Stomach (tissue), 4 donors: ENCODE data around the gene PRL.

Source experiments
- EP300 ChIP-seq: sonication (generic); formaldehyde crosslinking; IDR thresholded peaks from one replicate; pipeline ENCODE4 v1.6.1; 2017; ENCODE audit warnings: antibody characterized with exemption
- POLR2A ChIP-seq, 4 donors: fragments of 450-650 bp; IDR thresholded peaks; one replicate each; pipeline ENCODE4 v1.6.1; 2016; ENCODE audit warnings: antibody characterized with exemption in 4 of 4, control low read depth in 2 of 4, mild to moderate bottlenecking in 1 of 4, moderate library complexity in 1 of 4
- POLR2AphosphoS5 ChIP-seq, 3 donors: sonication (generic); formaldehyde crosslinking; IDR thresholded peaks; one replicate each; pipeline ENCODE4 v1.6.1; 2016; ENCODE audit warnings: antibody characterized with exemption in 3 of 3
- TF ChIP-seq, protein P1 (sequence below), 7 experiments: fragments of 450-650 bp in 4 of 7; fragments of 200-600 bp in 3 of 7; sonication (generic) in 3 of 7; IDR thresholded peaks; one replicate each; pipeline ENCODE4 v1.5.1; 2016 to 2019; ENCODE audit warnings: antibody characterized with exemption in 7 of 7, control low read depth in 2 of 7, mild to moderate bottlenecking in 1 of 7

DNA sequence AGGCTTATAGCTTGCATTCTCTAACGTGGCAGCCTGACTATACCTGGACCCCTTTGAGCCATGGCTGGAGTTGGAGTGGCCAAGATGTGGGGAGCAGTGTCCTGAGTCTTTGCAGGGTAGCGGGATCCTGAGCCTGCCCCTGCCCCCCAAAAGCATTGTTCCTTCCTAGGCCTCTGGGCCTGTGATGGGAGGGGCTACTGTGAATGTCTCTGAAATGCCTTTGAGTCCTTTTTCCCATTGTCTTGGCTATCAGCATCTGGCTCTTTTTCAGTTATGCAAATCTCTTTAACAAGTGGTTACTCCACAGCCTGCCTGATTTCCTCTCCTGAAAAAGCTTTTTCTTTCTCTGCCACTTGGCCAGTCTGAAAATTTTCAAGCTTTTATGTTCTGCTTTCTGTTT lies 17.0 kb upstream of the PRL start:
- TF ChIP-seq, protein P1, sequence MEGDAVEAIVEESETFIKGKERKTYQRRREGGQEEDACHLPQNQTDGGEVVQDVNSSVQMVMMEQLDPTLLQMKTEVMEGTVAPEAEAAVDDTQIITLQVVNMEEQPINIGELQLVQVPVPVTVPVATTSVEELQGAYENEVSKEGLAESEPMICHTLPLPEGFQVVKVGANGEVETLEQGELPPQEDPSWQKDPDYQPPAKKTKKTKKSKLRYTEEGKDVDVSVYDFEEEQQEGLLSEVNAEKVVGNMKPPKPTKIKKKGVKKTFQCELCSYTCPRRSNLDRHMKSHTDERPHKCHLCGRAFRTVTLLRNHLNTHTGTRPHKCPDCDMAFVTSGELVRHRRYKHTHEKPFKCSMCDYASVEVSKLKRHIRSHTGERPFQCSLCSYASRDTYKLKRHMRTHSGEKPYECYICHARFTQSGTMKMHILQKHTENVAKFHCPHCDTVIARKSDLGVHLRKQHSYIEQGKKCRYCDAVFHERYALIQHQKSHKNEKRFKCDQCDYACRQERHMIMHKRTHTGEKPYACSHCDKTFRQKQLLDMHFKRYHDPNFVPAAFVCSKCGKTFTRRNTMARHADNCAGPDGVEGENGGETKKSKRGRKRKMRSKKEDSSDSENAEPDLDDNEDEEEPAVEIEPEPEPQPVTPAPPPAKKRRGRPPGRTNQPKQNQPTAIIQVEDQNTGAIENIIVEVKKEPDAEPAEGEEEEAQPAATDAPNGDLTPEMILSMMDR (IDR thresholded peaks at IDR 0.05) = no peak
- no peak for TF ChIP-seq POLR2AphosphoS5 (IDR thresholded peaks at IDR 0.05)
- no peak for TF ChIP-seq POLR2A (IDR thresholded peaks at IDR 0.05)
- TF ChIP-seq EP300 = no peak
